ENCODE measurements around the gene ZDHHC8. TPM values are rescaled to one million over a fixed set of nuclear protein-coding genes. Genes with fewer than 3 reads are reported as not detected.

Gene ZDHHC8
- total and polyA plus RNA-seq, 12 donors, result 23.2 to 51.7 (median 37.5) TPM

DNA sequence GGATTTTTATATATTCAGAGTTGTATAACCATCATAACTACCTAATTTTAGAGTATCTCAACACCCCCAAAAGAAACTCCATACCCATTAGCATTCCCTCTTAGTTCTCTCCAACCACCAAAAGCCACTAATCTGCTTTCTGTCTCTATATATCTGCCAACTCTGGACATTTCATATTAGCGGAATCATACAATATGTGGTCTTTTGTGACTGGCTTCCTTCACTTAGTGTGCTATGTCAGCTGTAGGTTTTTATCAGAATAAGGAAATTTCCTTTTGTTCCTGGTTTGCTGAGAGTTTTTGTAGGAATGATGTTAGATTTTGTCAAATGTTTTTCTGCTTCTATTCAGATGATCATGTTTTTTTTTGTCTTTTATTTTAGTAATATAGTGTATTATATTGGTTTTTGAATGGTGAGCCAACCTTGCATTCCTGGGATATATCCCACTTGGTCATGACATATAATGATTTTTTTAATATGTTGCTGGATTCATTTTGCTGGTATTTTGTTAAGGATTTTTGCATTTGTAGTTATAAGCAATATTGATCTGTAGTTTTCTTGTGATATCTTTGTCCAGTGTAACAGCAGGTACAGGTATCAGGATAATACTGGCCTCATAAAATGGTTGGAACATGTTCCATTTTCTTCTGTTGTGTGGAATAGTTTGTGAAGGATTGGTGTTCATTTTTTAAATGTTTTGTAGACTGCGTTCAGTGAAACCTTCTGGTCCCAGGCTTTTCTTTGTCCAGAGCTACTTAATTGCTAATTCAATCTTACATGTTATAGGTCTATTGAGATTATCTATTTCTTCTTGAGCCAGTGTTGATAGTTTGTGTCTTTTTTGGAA, 34.8 kb upstream of the ZDHHC8 start:
- Histone ChIP-seq H3K27me3 (no peaks in the 10 kb centered on the region), H3K4me1 (peaks cover 0 to 12% (median 4%) of the 10 kb centered on the region in 9 donors), H3K4me3 (no peak overlapping the region), H3K9me3 (peaks cover 0 to 8% (median 3%) of the 10 kb centered on the region in 11 donors), H3K27ac (no peak overlapping the region), H3K36me3 (peaks cover 0 to 100% (median 65%) of the 10 kb centered on the region in 9 donors)
- DNase-seq (no peak), ATAC-seq (no peak)
- TF ChIP-seq CTCF (IDR thresholded peaks at IDR 0.05), result no peak
- WGBS, 2 donors, result 97 to 98% methylated on average over 2 of the region's 2 CpGs
- intact Hi-C loops (cut with DNase I), result no loop called here

DNA sequence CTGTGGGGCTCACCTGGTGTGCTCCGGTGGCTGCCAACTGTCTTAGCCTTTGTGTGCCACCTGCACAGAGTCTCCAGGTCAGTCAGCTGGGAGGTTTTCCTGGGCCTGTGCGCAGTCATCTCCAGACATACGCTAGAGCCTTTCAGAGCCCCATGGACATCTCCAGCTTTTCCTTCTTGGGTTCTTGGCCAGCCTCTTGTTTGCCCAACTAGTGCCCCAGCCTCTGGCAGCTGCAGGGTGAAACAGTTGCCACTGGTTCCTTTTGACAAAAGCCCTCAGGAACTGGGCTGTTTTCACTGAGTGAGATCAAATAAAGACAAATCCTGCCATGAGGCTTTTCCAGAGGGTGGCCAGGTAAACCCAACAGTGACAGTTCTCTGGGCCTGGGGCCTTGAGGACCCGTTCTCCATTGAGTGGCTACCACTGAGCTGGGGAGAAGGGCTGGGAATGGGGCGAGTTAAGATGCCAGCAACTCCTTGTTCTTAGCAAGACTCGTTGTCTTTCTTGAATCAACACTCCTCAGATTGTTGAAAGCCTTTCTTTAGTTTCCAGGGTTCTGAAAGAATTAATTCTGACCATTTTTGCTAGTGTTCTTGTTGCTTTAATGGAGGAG, 32.4 kb upstream of the ZDHHC8 start:
- ATAC-seq, result no peak
- no peak for DNase-seq
- Histone ChIP-seq H3K4me1 (peaks cover 0 to 4% (median 0%) of the 10 kb centered on the region in 9 donors), H3K27me3 (no peaks in the 10 kb centered on the region), H3K27ac (no peak overlapping the region), H3K4me3 (no peak overlapping the region), H3K36me3 (peaks cover 0 to 99% (median 49%) of the 10 kb centered on the region in 9 donors), H3K9me3 (peaks cover 0 to 8% (median 3%) of the 10 kb centered on the region in 11 donors)
- WGBS, 2 donors, result 97% methylated on average over 6 of the region's 6 CpGs
- intact Hi-C loops (cut with DNase I), result no loop called here
- TF ChIP-seq CTCF (IDR thresholded peaks at IDR 0.05), result no peak

DNA sequence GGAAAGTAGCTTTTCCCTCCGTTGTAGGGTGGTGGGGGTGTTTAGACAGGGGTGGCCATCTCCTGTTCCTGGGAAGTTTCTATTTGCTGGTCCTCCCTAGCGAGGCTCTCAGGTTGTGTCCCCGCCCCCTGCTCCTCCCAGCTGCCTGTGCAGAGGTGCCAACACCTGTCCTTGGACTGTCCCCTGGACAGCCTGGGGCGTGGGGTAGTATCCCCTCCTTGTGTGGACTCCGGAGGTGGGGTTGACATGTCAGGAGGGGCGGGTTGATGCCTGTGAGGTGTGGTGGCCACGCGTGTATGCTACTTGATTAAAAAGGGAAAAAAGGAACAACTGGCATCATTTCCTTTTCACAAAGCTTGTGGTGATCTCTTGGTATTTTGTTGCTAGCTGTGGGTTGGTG, 30.0 kb upstream of the ZDHHC8 start:
- ATAC-seq, result peak in 1 of 8 donors; percentile 31
- H3K9me3 ChIP-seq, result peaks cover 0 to 6% (median under 1%) of the 10 kb centered on the region in 11 donors
- WGBS, 2 donors, result 86 to 88% methylated on average over 8 of the region's 8 CpGs
- no peak overlapping the region for H3K4me3 ChIP-seq
- DNase-seq, result no peak
- intact Hi-C loops (cut with DNase I), result no loop called here
- H3K36me3 ChIP-seq, result peaks cover 0 to 99% (median 44%) of the 10 kb centered on the region in 9 donors
- H3K4me1 ChIP-seq, result peaks cover 0 to 4% (median 0%) of the 10 kb centered on the region in 9 donors
- no peak for TF ChIP-seq CTCF (IDR thresholded peaks at IDR 0.05)
- H3K27ac ChIP-seq, result no peak overlapping the region
- no peaks in the 10 kb centered on the region for H3K27me3 ChIP-seq

DNA sequence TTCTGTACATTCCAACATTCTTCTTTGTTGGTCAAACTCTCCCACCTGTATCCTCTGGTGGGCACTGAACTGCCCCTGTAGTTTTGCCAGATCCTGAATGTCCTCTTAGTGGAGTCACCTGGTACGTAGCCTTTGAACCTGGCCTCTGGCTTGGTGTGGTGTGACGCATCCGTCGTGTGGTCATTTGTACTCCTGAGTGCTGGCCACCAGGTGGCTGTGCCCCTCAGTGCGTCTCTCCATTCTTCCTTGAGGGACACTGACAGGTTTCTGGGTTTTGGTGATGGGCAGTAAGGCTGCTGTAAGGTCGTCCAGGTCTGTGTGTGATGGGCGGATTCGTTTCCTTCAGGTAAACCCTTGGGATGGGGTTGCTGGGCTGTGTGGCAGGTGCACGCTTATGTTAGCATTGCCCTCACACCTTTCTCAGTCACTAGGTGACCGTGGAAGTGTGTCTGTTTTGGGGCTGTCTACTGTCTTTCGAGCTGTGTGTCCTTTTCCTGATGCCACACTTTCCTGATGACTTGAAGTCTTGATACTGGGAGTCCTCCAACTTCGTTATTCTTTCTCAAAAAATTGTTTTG, 29.3 kb upstream of the ZDHHC8 start:
- Histone ChIP-seq H3K27ac (no peak overlapping the region), H3K27me3 (no peaks in the 10 kb centered on the region), H3K4me3 (no peak overlapping the region), H3K36me3 (peaks cover 1 to 99% (median 45%) of the 10 kb centered on the region in 9 donors), H3K4me1 (peaks cover 0 to 4% (median 0%) of the 10 kb centered on the region in 9 donors), H3K9me3 (no peaks in the 10 kb centered on the region)
- DNase-seq (no peak), ATAC-seq (no peak)
- 91 to 94% methylated on average over 12 of the region's 12 CpGs for WGBS, 2 donors
- TF ChIP-seq CTCF (IDR thresholded peaks at IDR 0.05), result no peak
- intact Hi-C loops (cut with DNase I), result no loop called here
